SU-DHL-6 (cell line): ENCODE results near the gene SOWAHB.
"Not testable (repeated sequence)": the region's sequence is repeated elsewhere in the genome, so short reads cannot be mapped to it uniquely, and the experiment has no call there.

Source experiments
- H2AFZ ChIP-seq: fragments of 200-600 bp; sonication (generic); 2 replicates; pipeline ENCODE4 v1.6.1; 2014; ENCODE audit warnings: low read depth, mild to moderate bottlenecking, moderate library complexity, mixed read lengths, antibody characterized with exemption, low read length; ENCODE audit not compliant: severe bottlenecking
- H3F3A ChIP-seq: fragments of 200-600 bp; shearing (Covaris generic); 2 replicates; pipeline ENCODE4 v1.6.0; 2016; ENCODE audit warnings: antibody characterized with exemption, mild to moderate bottlenecking; ENCODE audit not compliant: insufficient read depth
- H3K27ac ChIP-seq: fragments of 200-600 bp; sonication (generic); 2 replicates; pipeline ENCODE4 v1.5.1; 2016; ENCODE audit warnings: low read depth, mild to moderate bottlenecking, low read length, moderate library complexity, mixed read lengths
- H3K27me3 ChIP-seq: fragments of 200-600 bp; sonication (generic), shearing (Covaris generic); 2 replicates; pipeline ENCODE4 v1.6.0; 2014; ENCODE audit warnings: mild to moderate bottlenecking, low read length
- H3K36me3 ChIP-seq: fragments of 200-600 bp; sonication (generic); 2 replicates; pipeline ENCODE4 v1.6.1; 2014; ENCODE audit warnings: mild to moderate bottlenecking, low read length, mixed read lengths
- H3K4me2 ChIP-seq: fragments of 300-600, 200-600 bp; shearing (Covaris generic), sonication (generic); 2 replicates; pipeline ENCODE4 v1.6.0; 2014; ENCODE audit warnings: low read length, low read depth, mild to moderate bottlenecking; ENCODE audit not compliant: poor library complexity, severe bottlenecking
- H3K4me3 ChIP-seq: fragments of 200-600 bp; sonication (generic); 2 replicates; pipeline ENCODE4 v1.5.1; 2014; ENCODE audit warnings: antibody characterized with exemption, low read length, mild to moderate bottlenecking, mixed read lengths; ENCODE audit not compliant: insufficient read depth, poor library complexity, severe bottlenecking
- H3K79me2 ChIP-seq: fragments of 200-600 bp; sonication (generic); 2 replicates; pipeline ENCODE4 v1.6.1; 2014; ENCODE audit warnings: mild to moderate bottlenecking, low read length, moderate library complexity; ENCODE audit not compliant: insufficient read depth
- H3K9ac ChIP-seq: fragments of 200-600 bp; sonication (generic); 2 replicates; pipeline ENCODE4 v1.7.0; 2014; ENCODE audit warnings: mild to moderate bottlenecking, low read length
- H3K9me2 ChIP-seq: fragments of 200-600 bp; sonication (generic); replicated peaks from 2 replicates; pipeline ENCODE4 v1.6.1; 2014; ENCODE audit warnings: low read length; ENCODE audit not compliant: insufficient read depth
- H3K9me3 ChIP-seq: fragments of 200-600 bp; sonication (generic); 2 replicates; pipeline ENCODE4 v1.6.1; 2014; ENCODE audit warnings: low read length, mixed read lengths; ENCODE audit not compliant: insufficient read depth
- H4K20me1 ChIP-seq: fragments of 200-600 bp; sonication (generic); 2 replicates; pipeline ENCODE4 v1.6.1; 2014; ENCODE audit warnings: low read depth, mild to moderate bottlenecking, antibody characterized with exemption, low read length, moderate library complexity, mixed read lengths
- CTCF ChIP-seq: fragments of 200-600 bp; sonication (generic); IDR thresholded peaks from one replicate; pipeline ENCODE4 v1.5.1; 2017; ENCODE audit warnings: antibody characterized with exemption, mild to moderate bottlenecking, low read length, moderate library complexity; ENCODE audit not compliant: insufficient read depth, poor library complexity, severe bottlenecking
- EZH2phosphoT487 ChIP-seq: fragments of 200-600 bp; sonication (generic), shearing (Covaris generic); conservative IDR thresholded peaks from 2 replicates; pipeline ENCODE4 v1.6.1; 2018; ENCODE audit warnings: mild to moderate bottlenecking, antibody characterized with exemption, low read length, moderate library complexity, mixed read lengths

SOWAHB gene

DNA sequence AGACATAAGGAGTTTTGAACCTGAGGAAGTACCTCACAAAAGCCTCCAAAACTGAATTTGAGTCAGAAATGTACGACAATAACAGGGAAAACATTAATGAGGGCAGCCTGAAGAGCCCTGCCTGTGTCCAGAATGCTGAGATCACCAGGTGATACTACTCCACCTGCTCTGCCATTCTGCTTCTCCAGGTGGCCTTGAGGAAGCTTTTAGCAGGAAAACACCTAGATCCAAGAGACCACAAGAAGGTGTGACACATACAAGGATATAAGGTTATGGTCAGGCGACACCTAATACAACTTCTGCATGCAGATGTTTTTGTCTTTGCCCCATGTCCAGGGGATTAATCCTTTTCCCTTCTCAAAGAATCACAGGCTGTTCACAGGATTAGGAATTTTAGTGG is 15.3 kb downstream of the SOWAHB start:
- Histone ChIP-seq H3K79me2 (no peaks in the 10 kb centered on the region), H3K27ac (no peak overlapping the region), H3K4me2 (no peak overlapping the region), H3K9ac (no peak overlapping the region), H2AFZ (no peak overlapping the region), H4K20me1 (no peaks in the 10 kb centered on the region), H3F3A (no peaks in the 10 kb centered on the region), H3K9me2 (no peaks in the 10 kb centered on the region), H3K9me3 (no peaks in the 10 kb centered on the region), H3K4me3 (no peak overlapping the region), H3K36me3 (no peaks in the 10 kb centered on the region), H3K27me3 (no peaks in the 10 kb centered on the region)
- TF ChIP-seq EZH2phosphoT487 = no peak

GRCh38 chr4:76881375-76881774 is 16.6 kb downstream of the SOWAHB start:
- Histone ChIP-seq H3K36me3 (no peaks in the 10 kb centered on the region), H3K27me3 (no peaks in the 10 kb centered on the region), H3F3A (no peaks in the 10 kb centered on the region), H3K4me3 (no peak overlapping the region), H3K9me2 (no peaks in the 10 kb centered on the region), H3K9ac (no peak overlapping the region), H3K4me2 (no peak overlapping the region), H4K20me1 (no peaks in the 10 kb centered on the region), H3K27ac (no peak overlapping the region), H2AFZ (no peak overlapping the region), H3K9me3 (no peaks in the 10 kb centered on the region), H3K79me2 (no peaks in the 10 kb centered on the region)
- TF ChIP-seq CTCF (no peak), EZH2phosphoT487 (no peak)

GRCh38 chr4:76879731-76880364 is 18.1 kb downstream of the SOWAHB start:
- H3K79me2 ChIP-seq = no peaks in the 10 kb centered on the region
- H3F3A ChIP-seq = no peaks in the 10 kb centered on the region
- no peaks in the 10 kb centered on the region for H3K9me2 ChIP-seq
- no peak overlapping the region for H3K9ac ChIP-seq
- H2AFZ ChIP-seq = no peak overlapping the region
- no peak overlapping the region for H3K4me3 ChIP-seq
- H3K9me3 ChIP-seq = no peaks in the 10 kb centered on the region
- no peak overlapping the region for H3K27ac ChIP-seq
- no peaks in the 10 kb centered on the region for H3K27me3 ChIP-seq
- TF ChIP-seq CTCF (no peak), EZH2phosphoT487 (no peak)
- H3K4me2 ChIP-seq = no peak overlapping the region
- no peaks in the 10 kb centered on the region for H3K36me3 ChIP-seq
- no peaks in the 10 kb centered on the region for H4K20me1 ChIP-seq

- not testable (repeated sequence) for H3K4me2 ChIP-seq, H3K9me3 ChIP-seq, H3K4me3 ChIP-seq, H3F3A ChIP-seq, H4K20me1 ChIP-seq, H3K9ac ChIP-seq, H3K9me2 ChIP-seq, H3K27me3 ChIP-seq, H3K27ac ChIP-seq, H3K36me3 ChIP-seq, H2AFZ ChIP-seq, H3K79me2 ChIP-seq
Observed at GRCh38 chr4:76878641-76879165, 19.2 kb downstream of the SOWAHB start.
